Fibroblast of mammary gland (primary cell): ENCODE data around the gene PGM5.

Experiments used
- DNase-seq: peaks from one replicate; pipeline ENCODE4 v3.0.0-alpha.2; 2010; ENCODE audit warnings: low read depth
- H3K4me3 ChIP-seq: 2 replicates; pipeline ENCODE4 v1.5.1; 2011; ENCODE audit warnings: low read depth, mild to moderate bottlenecking, low read length, moderate library complexity; ENCODE audit not compliant: control insufficient read depth
- CTCF ChIP-seq: conservative IDR thresholded peaks from 2 replicates; pipeline ENCODE4 v1.5.1; 2011; ENCODE audit warnings: low read depth, low read length, inconsistent platforms; ENCODE audit not compliant: control insufficient read depth, insufficient read depth

Gene PGM5

GRCh38 chr9:68515326-68516017 is 159.1 kb downstream of the PGM5 start:
- no peak for TF ChIP-seq CTCF
- peak; percentile 82 for DNase-seq
- no peak overlapping the region for H3K4me3 ChIP-seq

DNA sequence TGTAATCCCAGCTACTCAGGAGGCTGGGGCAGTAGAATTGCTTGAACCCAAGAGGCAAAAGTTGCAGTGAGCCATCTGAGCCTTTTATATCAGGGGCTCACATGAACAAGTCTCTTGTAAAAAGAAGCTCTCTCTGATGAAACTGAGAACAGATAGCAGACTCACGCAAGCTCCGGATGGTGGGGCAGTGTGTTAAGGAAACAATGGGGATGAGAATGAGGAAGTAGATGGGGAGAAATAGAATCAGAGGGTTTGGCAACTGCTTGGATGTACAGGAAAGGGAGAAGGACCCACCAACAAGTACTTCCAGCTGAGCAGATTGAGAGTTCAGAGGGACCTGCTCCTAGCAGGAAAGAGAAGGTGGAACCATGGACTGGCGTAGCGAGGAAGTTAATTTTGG is 165.7 kb downstream of the PGM5 start:
- no peak for TF ChIP-seq CTCF
- H3K4me3 ChIP-seq = no peak overlapping the region

DNA sequence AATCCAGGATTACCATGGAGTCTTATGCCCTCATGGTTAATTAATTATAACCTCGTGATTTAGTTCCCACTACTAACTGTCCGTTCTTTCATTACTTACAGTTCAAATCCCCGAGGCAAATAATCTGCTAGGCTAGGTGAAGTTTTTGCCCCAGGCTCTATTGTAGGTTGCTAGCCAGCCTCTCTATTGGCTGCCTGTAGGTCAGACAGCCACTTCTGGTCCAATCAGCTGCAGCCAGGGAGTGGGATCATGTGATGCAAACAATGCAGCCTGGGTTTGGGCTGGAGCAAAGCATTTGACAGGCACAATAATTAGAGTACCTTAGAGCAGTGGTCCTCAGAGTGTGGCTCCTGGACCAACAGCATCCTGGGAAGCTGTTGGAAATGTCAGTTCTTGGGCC is 166.5 kb downstream of the PGM5 start:
- TF ChIP-seq CTCF = no peak
- no peak overlapping the region for H3K4me3 ChIP-seq
- DNase-seq = no peak

More for the DNA sequence above, 165.7 kb downstream of the PGM5 start:
- no peak for DNase-seq

- DNase-seq = no peak
- H3K4me3 ChIP-seq = no peak overlapping the region
- no peak for TF ChIP-seq CTCF
Measured at GRCh38 chr9:68523367-68523936, 167.0 kb downstream of the PGM5 start.

DNA sequence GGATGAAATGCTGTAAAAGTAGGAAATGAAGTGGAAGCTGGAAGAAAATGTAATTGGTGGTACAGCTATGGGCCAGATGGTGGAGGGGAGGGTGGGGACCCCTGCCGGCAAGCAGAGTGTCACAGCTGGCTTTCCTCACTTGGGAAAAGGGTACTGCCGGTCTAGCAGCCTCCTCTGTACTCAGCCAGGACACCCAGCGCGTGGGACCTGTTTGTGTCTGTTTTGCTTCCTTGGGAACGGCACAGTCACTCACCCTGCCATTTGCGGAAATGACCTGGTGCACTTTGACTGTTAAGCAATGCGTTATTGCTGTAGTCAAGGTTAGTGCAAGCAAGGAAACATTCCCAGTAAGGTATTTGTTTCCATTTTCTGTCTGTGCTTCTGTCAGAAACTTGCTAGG is 174.2 kb downstream of the PGM5 start:
- DNase-seq = no peak
- no peak overlapping the region for H3K4me3 ChIP-seq
- no peak for TF ChIP-seq CTCF

- H3K4me3 ChIP-seq = no peak overlapping the region
- no peak for TF ChIP-seq CTCF
- no peak for DNase-seq
Measured at GRCh38 chr9:68532131-68532530, 175.7 kb downstream of the PGM5 start.

DNA sequence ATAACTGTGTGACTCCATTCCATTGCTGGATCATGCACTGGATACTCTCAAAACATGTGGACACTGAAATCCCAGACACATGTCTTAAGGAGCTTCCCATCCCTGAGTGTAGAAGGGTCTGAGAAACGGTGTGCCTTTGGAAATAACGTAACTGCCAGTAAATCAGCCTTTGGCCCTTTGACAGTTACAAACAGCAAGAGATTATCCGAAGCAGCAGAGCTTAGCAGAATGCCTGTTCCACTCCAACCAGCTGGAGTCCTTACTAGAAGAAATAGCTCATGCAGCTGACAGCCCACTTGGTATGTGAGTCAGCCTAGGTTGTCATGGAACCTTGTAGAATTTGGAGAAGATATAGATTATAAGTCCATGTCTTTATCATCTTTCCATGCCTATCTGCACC is 177.3 kb downstream of the PGM5 start:
- H3K4me3 ChIP-seq = no peak overlapping the region
- no peak for TF ChIP-seq CTCF
- no peak for DNase-seq
